GM12878 (cell line): ENCODE results near the gene FBLN1. TPM values are rescaled to one million over a fixed set of nuclear protein-coding genes. Genes with fewer than 3 reads are reported as not detected.
A peak's percentile ranks its signal among the peaks of the same experiment; 100 is the strongest.

ENCODE experiments used
- ATAC-seq: fragments of 200-7000 bp; cut with Tn5 transposase; 3 replicates; pipeline ENCODE4 v1.9.1; 2020; ENCODE audit warnings: mild to moderate bottlenecking, moderate library complexity
- BruUV-seq: library from RNA; stranded (reverse); fragments of 400-500 nt; replicated peaks from 2 replicates; lab custom pipeline; 2021; lab: Mats Ljungman, UMichigan
- CTCF ChIA-PET: fragments of 300-600 bp; sonication (Branson Sonifier 250); formaldehyde crosslinking; extraction: SDS; loops from one replicate; lab custom pipeline; 2021; ENCODE audit warnings: inconsistent platforms; lab: Yijun Ruan, JAX
- POLR2A ChIA-PET: fragments of 350-600 bp; formaldehyde crosslinking; extraction: SDS; loops from one replicate; lab custom pipeline; 2021; ENCODE audit warnings: inconsistent platforms; lab: Charles Lee
- RAD21 ChIA-PET: fragments of 300-600 bp; sonication (Branson Sonifier 250); formaldehyde crosslinking; loops from one replicate; lab custom pipeline; 2023; ENCODE audit warnings: antibody characterized with exemption; ENCODE audit not compliant: unreplicated experiment; lab: Charles Lee
- SMC1A ChIA-PET: fragments of 300-600 bp; sonication (Branson Sonifier 250); formaldehyde crosslinking; loops from one replicate; lab custom pipeline; 2023; ENCODE audit not compliant: unreplicated experiment, uncharacterized antibody; lab: Charles Lee
- DNase-seq: peaks from one replicate; pipeline ENCODE4 v3.0.0-alpha.2; 2011; ENCODE audit warnings: low read depth, low spot score
- FAIRE-seq: peaks from 3 replicates; lab custom pipeline; 2011; peaks lifted over from hg19 to GRCh38; lab: Jason Lieb, UNC
- H2AFZ ChIP-seq: 2 replicates; pipeline ENCODE4 v1.6.0; 2011; ENCODE audit warnings: low read depth, low read length, control low read depth; ENCODE audit not compliant: control insufficient read depth
- H3K27ac ChIP-seq: 2 replicates; pipeline ENCODE4 v1.5.1; 2011; ENCODE audit warnings: control low read depth; ENCODE audit not compliant: control insufficient read depth, insufficient read depth
- H3K27me3 ChIP-seq, 2 experiments: replicated peaks in 1 of 2; 2 replicates each; pipeline versions ENCODE4 v1.6.0 to v1.6.1; 2011; ENCODE audit warnings: low read length in 1 of 2; ENCODE audit not compliant: control insufficient read depth in 2 of 2, insufficient read depth in 2 of 2
- H3K36me3 ChIP-seq, 2 experiments: 2 replicates each; pipeline ENCODE4 v1.5.1; 2011; ENCODE audit warnings: low read length in 1 of 2; ENCODE audit not compliant: control insufficient read depth in 2 of 2, insufficient read depth in 2 of 2
- H3K4me1 ChIP-seq: 2 replicates; pipeline ENCODE4 v1.6.1; 2011; ENCODE audit warnings: mild to moderate bottlenecking, low read length, moderate library complexity, mixed read lengths; ENCODE audit not compliant: control insufficient read depth, insufficient read depth
- H3K4me2 ChIP-seq: 2 replicates; pipeline ENCODE4 v1.6.0; 2011; ENCODE audit warnings: control low read depth; ENCODE audit not compliant: control insufficient read depth, insufficient read depth
- H3K4me3 ChIP-seq: fragments of 200-600 bp; sonication (generic); 2 replicates; pipeline ENCODE4 v1.5.1; 2016
- H3K79me2 ChIP-seq: 2 replicates; pipeline ENCODE4 v1.6.0; 2011; ENCODE audit warnings: low read length; ENCODE audit not compliant: control insufficient read depth, insufficient read depth
- H3K9ac ChIP-seq: 2 replicates; pipeline ENCODE4 v1.8.0; 2011; ENCODE audit warnings: low read length, control low read depth, mixed read lengths; ENCODE audit not compliant: control insufficient read depth, insufficient read depth
- H3K9me3 ChIP-seq: replicated peaks from 3 replicates; pipeline ENCODE4 v1.5.1; 2011; ENCODE audit warnings: mild to moderate bottlenecking, low read length; ENCODE audit not compliant: control insufficient read depth, insufficient read depth
- H4K20me1 ChIP-seq: 2 replicates; pipeline ENCODE4 v1.6.0; 2011; ENCODE audit not compliant: control insufficient read depth, insufficient read depth
- CBX3 ChIP-seq: fragments of 200-600 bp; sonication (generic); IDR thresholded peaks from 2 replicates; pipeline ENCODE4 v1.6.1; 2016; ENCODE audit warnings: low read depth, borderline replicate concordance
- EP300 ChIP-seq, 2 experiments: fragments of 150-350 bp in 1 of 2; IDR thresholded peaks; 2 replicates each; pipeline ENCODE4 v1.6.1; 2011 to 2012; ENCODE audit warnings: low read depth in 2 of 2, low read length in 2 of 2, borderline replicate concordance in 1 of 2, improper control_type of control experiment in 1 of 2, inconsistent platforms in 1 of 2; ENCODE audit not compliant: control insufficient read depth in 1 of 2
- FOXM1 ChIP-seq: IDR thresholded peaks from 2 replicates; pipeline ENCODE4 v1.6.1; 2012; ENCODE audit warnings: low read depth, mild to moderate bottlenecking, inconsistent platforms, low read length, moderate library complexity
- GABPA ChIP-seq: IDR thresholded peaks from 2 replicates; pipeline ENCODE4 v1.6.1; 2014; ENCODE audit warnings: antibody characterized with exemption, low read depth, mild to moderate bottlenecking, inconsistent platforms
- KDM1A ChIP-seq: fragments of 200-600 bp; sonication (generic); IDR thresholded peaks from 2 replicates; pipeline ENCODE4 v1.6.1; 2016; ENCODE audit warnings: borderline replicate concordance
- LARP7 ChIP-seq: fragments of 450-650 bp; IDR thresholded peaks from 2 replicates; pipeline ENCODE4 v1.6.1; 2017; ENCODE audit warnings: mild to moderate bottlenecking
- MEF2A ChIP-seq: IDR thresholded peaks from 2 replicates; pipeline ENCODE4 v1.6.1; 2011; ENCODE audit warnings: low read depth, mild to moderate bottlenecking, low read length, moderate library complexity; ENCODE audit not compliant: insufficient read depth
- MTA2 ChIP-seq: fragments of 450-650 bp; IDR thresholded peaks from 2 replicates; pipeline ENCODE4 v1.6.1; 2016; ENCODE audit warnings: low read depth, mild to moderate bottlenecking, moderate library complexity
- NR2C2 ChIP-seq: IDR thresholded peaks from 2 replicates; pipeline ENCODE4 v1.6.1; 2011; ENCODE audit warnings: borderline replicate concordance, low read depth; ENCODE audit not compliant: control insufficient read depth, insufficient read length
- NRF1 ChIP-seq: conservative IDR thresholded peaks from 2 replicates; pipeline ENCODE4 v1.6.1; 2011; ENCODE audit warnings: mild to moderate bottlenecking, low read depth, low read length, improper control_type of control experiment
- POLR2AphosphoS5 ChIP-seq: IDR thresholded peaks from 2 replicates; pipeline ENCODE4 v1.6.1; 2011; ENCODE audit warnings: mild to moderate bottlenecking, low read length, inconsistent platforms
- ZBTB11 ChIP-seq: fragments of 450-650 bp; formaldehyde crosslinking; IDR thresholded peaks from 2 replicates; pipeline ENCODE4 v1.5.0; 2022; ENCODE audit warnings: mild to moderate bottlenecking, missing genetic modification characterization
- ZBTB4 ChIP-seq: fragments of 450-650 bp; formaldehyde crosslinking; IDR thresholded peaks from 2 replicates; pipeline ENCODE4 v1.4.0; 2022; ENCODE audit warnings: mild to moderate bottlenecking, moderate library complexity
- WGBS: methylation state at CpG from one replicate; pipeline ENCODE4 v1.1.6; 2016; ENCODE audit warnings: low lambda C conversion rate; ENCODE audit not compliant: insufficient replicate concordance, insufficient coverage; ENCODE audit errors: missing lambda C conversion rate; 5-methylcytosine and 5-hydroxymethylcytosine counted together
- in situ Hi-C: fragments of 300-500 bp; cut with MboI; formaldehyde crosslinking; loops from 9 replicates; pipeline ENCODE4 v1.14.3; 2018; ENCODE audit warnings: mixed read lengths
- intact Hi-C: fragments of 100-400 bp; cut with micrococcal nuclease; formaldehyde crosslinking; loops from one replicate; pipeline ENCODE4 v1.14.2; 2022; ENCODE audit not compliant: unreplicated experiment
- polyA plus RNA-seq, 11 experiments: library from polyadenylated mRNA; depleted of rRNA in 4 of 11; unstranded in 6 of 11; stranded (reverse) in 5 of 11; fragments of >200 nt; fragmentation: Nextera tagmentation in 4 of 11; fragmentation: Illumina TruSeq in 1 of 11; extraction: Ambion mirVana in 4 of 11; extraction: Trizol in 1 of 11; gene quantifications; 1 replicate in 1 of 11; 2 replicates in 10 of 11; pipeline versions ENCODE4 v1.2.1 to v1.2.3, GENCODE V29; 2011 to 2016; ENCODE audit warnings: inconsistent platforms in 2 of 11, missing spikeins in 2 of 11, low read depth in 1 of 11
- total RNA-seq, 4 experiments: library from RNA; depleted of rRNA in 3 of 4; stranded (reverse); fragments of >200 nt in 3 of 4; fragmentation: Illumina TruSeq in 1 of 4; extraction: Trizol in 1 of 4; gene quantifications; 2 replicates each; pipeline versions ENCODE4 v1.2.1 to v1.2.3, GENCODE V29; 2013 to 2021

The FBLN1 gene
- total and polyA plus RNA-seq, 10 of the 15 experiments (the other 5 are each of a cell fraction or from before 2014, with no cell fraction given), result 0.20 to 0.51 TPM; not detected in 8

GRCh38 chr22:45628515-45628914 is 125.8 kb downstream of the FBLN1 start (continued):
- TF ChIP-seq ZBTB4 (no peak), MTA2 (no peak), EP300 (IDR thresholded peaks at IDR 0.05; ENCODE audit: borderline replicate concordance in 1 of 2, control insufficient read depth in 1 of 2, low read depth in 2 of 2, low read length in 2 of 2) (no peak), GABPA (no peak)

DNA sequence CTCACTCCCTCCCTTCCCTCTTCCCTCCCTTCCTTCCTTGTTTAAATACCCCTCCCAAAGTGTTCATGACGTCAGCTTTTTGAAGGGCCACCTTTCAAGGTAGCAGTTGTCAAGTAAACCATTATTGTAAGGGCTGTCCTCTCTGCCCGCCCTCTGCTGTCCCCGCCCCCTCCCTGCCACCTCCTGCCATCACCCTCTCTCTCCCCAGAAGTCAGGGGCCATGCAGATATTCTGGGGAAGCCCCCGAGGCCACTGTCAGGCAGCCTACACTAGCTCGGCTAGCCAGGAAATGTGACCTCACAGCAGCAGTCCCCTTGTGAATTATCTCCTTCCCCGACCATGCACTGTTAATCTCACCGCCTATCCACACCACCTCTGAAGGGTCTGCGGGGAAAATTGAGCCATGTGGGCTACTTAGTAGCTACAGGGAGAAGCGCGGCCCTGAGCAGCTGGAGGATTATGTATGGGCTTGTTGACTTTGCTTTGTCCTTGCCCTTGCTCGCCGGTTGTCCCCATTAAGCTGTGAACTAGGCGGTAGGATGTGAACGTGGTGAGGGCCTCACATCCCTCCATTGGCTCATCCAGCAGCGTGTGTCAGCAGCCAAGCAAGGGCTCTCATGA is 126.9 kb downstream of the FBLN1 start:
- Histone ChIP-seq H3K4me2 (no peak overlapping the region), H3K27me3 (peaks cover 1 to 3% of the 10 kb centered on the region in 2 experiments; a peak in 2 of 4 replicates), H3K27ac (no peak overlapping the region), H3K4me3 (no peak overlapping the region), H3K9ac (no peak overlapping the region), H3K36me3 (no peaks in the 10 kb centered on the region), H2AFZ (no peak overlapping the region), H4K20me1 (no peaks in the 10 kb centered on the region), H3K9me3 (no peaks in the 10 kb centered on the region), H3K4me1 (no peaks in the 10 kb centered on the region), H3K79me2 (no peaks in the 10 kb centered on the region)
- CTCF ChIA-PET, result interaction anchor here (0.5 to 1.1 kb wide), 3 partner anchors 12 to 362 kb away, joined by 3 to 4 read pairs (median 3); no protein-coding TSS in a partner anchor
- BruUV-seq, result no TSS peak
- RAD21 ChIA-PET, result interaction anchor here (1.0 kb wide), 1 partner anchor 14 kb away, joined by 5 read pairs; no protein-coding TSS in a partner anchor
- ATAC-seq (peak; percentile 42), FAIRE-seq (no peak), DNase-seq (no peak)
- intact Hi-C loops (no loop called here), in situ Hi-C loops (no loop called here)
- TF ChIP-seq POLR2AphosphoS5 (no peak), NRF1 (no peak), MEF2A (no peak), KDM1A (no peak), ZBTB11 (CRISPR knock-in tag) (no peak), FOXM1 (no peak), NR2C2 (no peak), CBX3 (no peak), LARP7 (no peak)
- SMC1A ChIA-PET, result no interaction called here
- POLR2A ChIA-PET, result no interaction called here
- 27% methylated on average over 15 of the region's 15 CpGs for WGBS
